SH-SY5Y (cell line): ENCODE results near the gene OPCML.

Source experiments
- GATA2 ChIP-seq: IDR thresholded peaks from 2 replicates; pipeline ENCODE4 v1.6.1; 2011; ENCODE audit warnings: mild to moderate bottlenecking, low read depth, low read length
- GATA3 ChIP-seq: IDR thresholded peaks from 2 replicates; pipeline ENCODE4 v1.6.1; 2011; ENCODE audit warnings: low read depth, mild to moderate bottlenecking, low read length, moderate library complexity

DNA sequence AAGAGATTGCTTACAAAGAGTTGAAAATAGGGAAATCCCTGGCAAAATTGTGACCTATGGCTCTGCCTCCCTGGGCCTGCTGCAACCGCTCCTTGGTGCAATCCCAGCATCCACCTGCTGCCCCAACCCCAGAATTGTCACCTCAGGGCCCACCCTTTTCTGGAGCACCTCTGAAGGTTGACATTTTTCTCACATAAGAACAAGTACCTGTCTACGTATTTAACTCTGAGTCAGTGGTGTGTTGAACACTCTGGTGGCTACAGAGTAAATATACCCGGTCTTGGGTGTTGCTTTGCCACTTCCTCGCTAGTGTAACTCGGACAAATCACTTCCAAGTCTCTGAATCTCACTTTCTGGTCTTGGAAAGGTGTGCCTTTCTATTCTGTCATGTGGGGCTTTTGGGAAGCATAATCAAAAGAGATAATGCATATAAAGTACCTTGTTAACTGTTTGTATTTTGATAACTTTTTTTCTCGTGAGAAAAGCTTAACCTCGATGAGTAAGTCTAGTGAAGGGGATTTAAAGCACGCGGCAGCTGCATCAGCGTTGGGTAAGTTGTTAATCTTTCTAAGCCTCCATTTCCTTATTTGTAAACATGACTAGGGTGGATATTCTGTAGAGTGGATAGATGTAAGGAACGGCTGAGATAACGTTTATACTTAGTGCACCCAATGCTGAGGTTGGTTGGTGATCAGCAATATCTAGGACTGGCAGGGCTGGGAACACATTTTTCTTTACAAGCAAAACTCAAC lies 881.2 kb downstream of the OPCML start:
- TF ChIP-seq GATA3 (no peak), GATA2 (no peak)
